HEK293T (cell line): ENCODE measurements around the gene HSBP1L1.
A peak's percentile ranks its signal among the peaks of the same experiment; 100 is the strongest.

Source experiments
- CTCF ChIA-PET: fragments of 350-600 bp; formaldehyde crosslinking; extraction: SDS; loops from one replicate; lab custom pipeline; 2021; ENCODE audit warnings: antibody characterized with exemption, inconsistent platforms; lab: Yijun Ruan, JAX
- POLR2A ChIA-PET: fragments of 350-600 bp; formaldehyde crosslinking; extraction: SDS; loops from one replicate; lab custom pipeline; 2020; ENCODE audit warnings: antibody characterized with exemption, inconsistent platforms; lab: Yijun Ruan, JAX
- DNase-seq: peaks from one replicate; pipeline ENCODE4 v3.0.0; 2012; ENCODE audit warnings: mixed read lengths; ENCODE audit errors: extremely low spot score
- ARNT ChIP-seq: fragments of 450-650 bp; IDR thresholded peaks from 2 replicates; pipeline ENCODE4 v1.6.1; 2017; ENCODE audit warnings: mild to moderate bottlenecking
- BHLHE40 ChIP-seq: fragments of 450-650 bp; IDR thresholded peaks from 2 replicates; pipeline ENCODE4 v1.6.1; 2016; ENCODE audit warnings: mild to moderate bottlenecking, moderate library complexity, borderline replicate concordance
- CTBP1 ChIP-seq: fragments of 450-650 bp; IDR thresholded peaks from 2 replicates; pipeline ENCODE4 v1.6.1; 2016; ENCODE audit warnings: borderline replicate concordance
- ELF4 ChIP-seq: fragments of 450-650 bp; IDR thresholded peaks from 2 replicates; pipeline ENCODE4 v1.6.1; 2017; ENCODE audit warnings: antibody characterized with exemption
- FOXA1 ChIP-seq: fragments of 450-650 bp; IDR thresholded peaks from 2 replicates; pipeline ENCODE4 v1.6.1; 2016; ENCODE audit warnings: mild to moderate bottlenecking
- FOXK2 ChIP-seq: fragments of 450-650 bp; IDR thresholded peaks from 2 replicates; pipeline ENCODE4 v1.6.1; 2016; ENCODE audit warnings: mild to moderate bottlenecking
- FOXM1 ChIP-seq: fragments of 450-650 bp; IDR thresholded peaks from 2 replicates; pipeline ENCODE4 v1.6.1; 2017; ENCODE audit warnings: mild to moderate bottlenecking, borderline replicate concordance
- HDGF ChIP-seq: fragments of 450-650 bp; IDR thresholded peaks from 2 replicates; pipeline ENCODE4 v1.6.1; 2017; ENCODE audit warnings: antibody characterized with exemption, borderline replicate concordance
- L3MBTL2 ChIP-seq: fragments of 450-650 bp; conservative IDR thresholded peaks from 2 replicates; pipeline ENCODE4 v1.6.1; 2016; ENCODE audit warnings: mild to moderate bottlenecking
- LEF1 ChIP-seq: fragments of 450-650 bp; IDR thresholded peaks from 2 replicates; pipeline ENCODE4 v1.6.1; 2017; ENCODE audit warnings: mild to moderate bottlenecking, borderline replicate concordance
- NFRKB ChIP-seq: fragments of 450-650 bp; IDR thresholded peaks from 2 replicates; pipeline ENCODE4 v1.6.1; 2016; ENCODE audit warnings: mild to moderate bottlenecking, moderate library complexity
- SP1 ChIP-seq: fragments of 450-650 bp; IDR thresholded peaks from 2 replicates; pipeline ENCODE4 v1.6.1; 2017
- SUZ12 ChIP-seq: fragments of 450-650 bp; IDR thresholded peaks from 2 replicates; pipeline ENCODE4 v1.6.1; 2016; ENCODE audit warnings: mild to moderate bottlenecking
- TARDBP ChIP-seq: fragments of 450-650 bp; IDR thresholded peaks from 2 replicates; pipeline ENCODE4 v1.6.1; 2016
- ZNF384 ChIP-seq: fragments of 450-650 bp; IDR thresholded peaks from 2 replicates; pipeline ENCODE4 v1.6.1; 2016
- TF ChIP-seq, protein P1 (sequence below): fragments of 450-650 bp; IDR thresholded peaks from 2 replicates; pipeline ENCODE4 v1.6.1; 2016

Gene HSBP1L1

DNA sequence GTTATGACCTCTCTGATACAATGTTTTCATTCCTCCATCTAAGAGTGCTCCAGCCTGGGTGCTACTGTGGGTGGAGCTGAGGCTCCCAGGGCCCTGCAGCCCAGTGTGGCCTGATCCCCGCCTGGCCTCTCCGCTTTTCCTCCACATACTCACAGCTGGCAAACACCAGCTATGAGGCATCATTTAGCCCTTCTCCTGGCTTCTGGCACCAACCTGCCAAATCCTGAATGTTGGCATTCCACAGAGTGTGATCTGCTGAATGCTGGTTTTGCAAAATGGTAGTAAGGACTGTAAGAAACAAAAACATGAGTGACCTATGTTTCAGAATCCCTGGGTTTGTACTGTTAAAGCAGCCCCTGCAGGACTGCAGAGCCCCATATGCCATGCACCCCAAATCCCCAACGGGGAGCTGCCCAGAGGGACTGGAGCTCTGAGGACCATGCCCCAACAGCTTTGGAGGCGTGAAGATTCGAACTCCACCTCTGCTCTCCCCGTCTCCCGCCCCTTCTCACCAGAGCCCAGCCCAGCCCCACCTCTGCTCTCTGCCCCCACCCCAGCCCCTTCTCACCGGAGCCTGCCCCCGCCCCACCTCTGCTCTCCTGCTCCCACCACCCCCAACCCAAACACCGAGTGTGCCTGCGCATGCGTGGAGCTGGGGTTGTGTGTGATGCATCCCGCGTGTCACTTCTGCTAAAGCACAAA is 17.2 kb upstream of the HSBP1L1 start:
- DNase-seq, result no peak
- TF ChIP-seq LEF1 (no peak), HDGF (no peak), SP1 (no peak), L3MBTL2 (no peak), FOXA1 (no peak), ZNF384 (no peak), CTBP1 (no peak), ARNT (no peak), BHLHE40 (no peak), ELF4 (no peak), SUZ12 (no peak), TARDBP (no peak), FOXM1 (no peak), FOXK2 (no peak), NFRKB (no peak)
- TF ChIP-seq, protein P1, sequence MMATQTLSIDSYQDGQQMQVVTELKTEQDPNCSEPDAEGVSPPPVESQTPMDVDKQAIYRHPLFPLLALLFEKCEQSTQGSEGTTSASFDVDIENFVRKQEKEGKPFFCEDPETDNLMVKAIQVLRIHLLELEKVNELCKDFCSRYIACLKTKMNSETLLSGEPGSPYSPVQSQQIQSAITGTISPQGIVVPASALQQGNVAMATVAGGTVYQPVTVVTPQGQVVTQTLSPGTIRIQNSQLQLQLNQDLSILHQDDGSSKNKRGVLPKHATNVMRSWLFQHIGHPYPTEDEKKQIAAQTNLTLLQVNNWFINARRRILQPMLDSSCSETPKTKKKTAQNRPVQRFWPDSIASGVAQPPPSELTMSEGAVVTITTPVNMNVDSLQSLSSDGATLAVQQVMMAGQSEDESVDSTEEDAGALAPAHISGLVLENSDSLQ, result no peak
- ChIA-PET POLR2A (no interaction called here), CTCF (no interaction called here)

- TF ChIP-seq ELF4 (no peak), FOXK2 (no peak), TARDBP (no peak), BHLHE40 (no peak)
- ChIA-PET CTCF (no interaction called here), POLR2A (no interaction called here)
- DNase-seq, result no peak
Measured at GRCh38 chr18:79947881-79948610, 16.4 kb upstream of the HSBP1L1 start.

GRCh38 chr18:79948719-79949411 is 15.6 kb upstream of the HSBP1L1 start:
- TF ChIP-seq ELF4 (no peak), SP1 (no peak), LEF1 (no peak), FOXK2 (no peak), FOXA1 (no peak), L3MBTL2 (no peak), HDGF (no peak), ZNF384 (no peak), ARNT (no peak), SUZ12 (no peak), CTBP1 (no peak), BHLHE40 (no peak), NFRKB (no peak), TARDBP (no peak), FOXM1 (no peak)
- TF ChIP-seq, protein P1, result no peak
- ChIA-PET POLR2A (interaction anchor here (1.1 kb wide), 1 partner anchor 40 kb away, joined by 3 read pairs; no protein-coding TSS in a partner anchor), CTCF (no interaction called here)
- DNase-seq, result no peak

GRCh38 chr18:79949697-79950487 is 14.6 kb upstream of the HSBP1L1 start:
- ChIA-PET POLR2A (interaction anchor here (1.0 to 1.1 kb wide), 2 partner anchors 8 to 39 kb away, joined by 3 read pairs; no protein-coding TSS in a partner anchor), CTCF (no interaction called here)
- DNase-seq, result no peak
- TF ChIP-seq TARDBP (no peak), ZNF384 (no peak), FOXM1 (no peak), NFRKB (no peak), LEF1 (no peak), HDGF (no peak), L3MBTL2 (no peak), ARNT (no peak)

DNA sequence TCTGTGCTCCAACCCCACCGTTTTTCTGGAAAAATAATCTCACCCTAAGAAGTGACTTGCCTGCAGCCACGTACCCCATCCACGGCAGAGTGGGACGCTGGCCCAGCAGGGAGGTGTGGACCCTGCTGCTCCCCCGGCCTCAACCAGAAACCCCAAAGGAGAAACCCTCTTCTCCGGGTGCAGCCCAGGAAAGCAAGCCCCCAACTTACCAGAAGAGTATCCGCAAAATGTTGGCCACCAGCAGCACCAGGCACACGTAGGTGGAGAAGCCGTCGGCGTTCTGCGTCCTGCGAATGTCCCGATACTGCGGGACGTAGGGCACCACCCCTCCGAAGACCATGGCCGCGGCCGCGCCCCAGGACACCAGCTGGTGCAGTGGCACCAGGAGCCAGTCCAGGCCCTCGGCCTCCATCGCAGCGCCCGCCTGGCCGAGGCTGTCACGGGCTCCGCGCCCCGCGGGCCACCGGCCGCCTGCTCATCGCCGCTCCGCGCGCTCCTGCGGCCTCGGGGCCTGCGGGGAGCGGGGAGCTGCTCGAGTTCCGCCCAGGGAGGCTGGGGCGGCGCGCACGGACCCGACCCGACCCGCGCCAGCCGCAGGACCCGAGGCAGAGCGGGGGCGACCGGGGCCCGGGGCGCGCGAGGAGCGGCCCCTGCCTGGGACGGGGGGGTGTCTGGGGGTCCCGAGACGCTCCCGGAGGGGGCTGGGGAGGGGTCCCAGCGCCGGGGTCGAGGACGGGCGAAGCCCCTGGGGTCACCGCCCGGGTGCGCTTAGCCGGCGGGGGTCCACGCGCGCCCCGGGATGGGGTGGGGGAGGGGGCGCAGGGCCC is 13.7 kb upstream of the HSBP1L1 start:
- CTCF ChIA-PET, result no interaction called here
- TF ChIP-seq CTBP1, result no peak
- POLR2A ChIA-PET, result interaction anchor here (1.0 to 1.7 kb wide), 2 partner anchors 8 to 15 kb away, joined by 3 to 6 read pairs; partner anchors contain the start of gene HSBP1L1
- peak; percentile 22 for DNase-seq
